Nasal cavity respiratory epithelium epithelial cell of viscerocranial mucosa (primary cell): ENCODE data around the gene OR2M3. TPM values are rescaled to one million over a fixed set of nuclear protein-coding genes. Genes with fewer than 3 reads are reported as not detected.

ENCODE experiments used
- total RNA-seq: library from RNA; depleted of rRNA; stranded (reverse); fragments of >200 nt; gene quantifications from 2 replicates; pipeline ENCODE4 v1.2.3, GENCODE V29; 2014

The OR2M3 gene, protein sequence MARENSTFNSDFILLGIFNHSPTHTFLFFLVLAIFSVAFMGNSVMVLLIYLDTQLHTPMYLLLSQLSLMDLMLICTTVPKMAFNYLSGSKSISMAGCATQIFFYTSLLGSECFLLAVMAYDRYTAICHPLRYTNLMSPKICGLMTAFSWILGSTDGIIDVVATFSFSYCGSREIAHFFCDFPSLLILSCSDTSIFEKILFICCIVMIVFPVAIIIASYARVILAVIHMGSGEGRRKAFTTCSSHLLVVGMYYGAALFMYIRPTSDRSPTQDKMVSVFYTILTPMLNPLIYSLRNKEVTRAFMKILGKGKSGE
- total RNA-seq = not detected in 2 replicates

DNA sequence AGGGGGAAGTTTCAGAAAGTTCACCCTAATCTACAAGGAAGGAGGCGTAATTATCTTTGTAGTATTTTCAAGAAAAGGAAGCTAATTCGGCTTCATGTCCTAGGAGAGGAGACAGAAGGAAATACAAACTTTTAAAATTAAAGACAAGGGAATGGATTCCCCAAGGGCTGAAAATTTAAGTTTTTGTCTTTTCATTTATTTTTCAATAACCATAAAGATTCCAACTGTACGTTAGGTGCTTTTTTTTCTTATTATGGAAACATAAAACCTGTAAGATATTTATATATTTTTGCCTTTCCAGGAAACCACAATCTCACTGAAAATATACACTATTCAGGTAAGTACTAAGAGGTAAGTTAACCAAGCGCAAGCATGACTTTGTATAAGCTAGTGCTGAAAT is at the start of gene OR2M3:
Gene OR2M3 (plus strand): TSS at position 301 of the 400 bp plus-strand sequence. CDS start 5,803 bp downstream, outside the sequence.

GRCh38 chr1:248174521-248174920 is 22.5 kb upstream of the OR2M3 start, which contains the start of gene OR2M2:
OR2M2 (plus strand) TSS chr1:248174821; CDS start chr1:248179986, 5,165 bp downstream.

DNA sequence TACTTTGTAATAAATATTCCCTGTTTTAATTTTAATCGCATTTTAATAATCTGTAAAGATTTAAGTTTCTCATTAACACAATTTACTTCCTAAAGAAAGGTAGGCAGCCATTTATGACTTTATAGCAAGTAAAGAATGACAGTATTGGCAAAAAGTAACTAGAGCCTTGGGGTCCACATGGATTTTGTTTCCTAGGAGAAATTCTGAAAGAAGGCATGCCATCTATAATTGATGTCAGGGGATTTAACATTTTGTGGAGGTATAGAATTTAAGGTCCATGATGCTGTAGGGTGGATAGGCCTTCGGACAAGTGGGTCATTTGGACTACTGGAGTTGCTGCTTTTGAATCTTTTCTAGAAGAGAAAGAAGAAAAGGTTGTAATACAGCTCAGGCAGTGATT is 34.1 kb downstream of the OR2M3 start, which contains the start of gene OR2M4:
Gene OR2M4 (plus strand): TSS at position 301 of the 400 bp plus-strand sequence. CDS start 7,512 bp downstream, outside the sequence.

Other genes starting within 250 kb of the OR2M3 start
- not detected in 2 replicates for gene OR2L8, start 248.4 kb upstream of the OR2M3 start, total RNA-seq
- gene OR2AK2, start 232.0 kb upstream of the OR2M3 start, total RNA-seq = not detected in 2 replicates
- not detected in 2 replicates for gene OR2L5, start 183.6 kb upstream of the OR2M3 start, total RNA-seq
- not detected in 2 replicates for gene OR2L2, start 167.2 kb upstream of the OR2M3 start, total RNA-seq
- not detected in 2 replicates for gene OR2L3, start 150.4 kb upstream of the OR2M3 start, total RNA-seq
- gene OR2L13, start 102.1 kb upstream of the OR2M3 start, total RNA-seq = not detected in 2 replicates
- gene OR2M5, start 52.1 kb upstream of the OR2M3 start, total RNA-seq = not detected in 2 replicates
- gene OR2M2, start 22.4 kb upstream of the OR2M3 start, total RNA-seq = not detected in 2 replicates
- gene OR2M4, start 34.2 kb downstream of the OR2M3 start, total RNA-seq = not detected in 2 replicates
- gene OR2T33, start 80.7 kb downstream of the OR2M3 start, total RNA-seq = not detected in 2 replicates
- not detected in 2 replicates for gene OR2T12, start 106.2 kb downstream of the OR2M3 start, total RNA-seq
- gene OR2M7, start 127.3 kb downstream of the OR2M3 start, total RNA-seq = not detected in 2 replicates
- gene OR14C36, start 151.5 kb downstream of the OR2M3 start, total RNA-seq = not detected in 2 replicates
- gene OR2T4, start 164.4 kb downstream of the OR2M3 start, total RNA-seq = not detected in 2 replicates
- gene OR2T6, start 178.5 kb downstream of the OR2M3 start, total RNA-seq = not detected in 2 replicates
- gene OR2T1, start 205.8 kb downstream of the OR2M3 start, total RNA-seq = not detected in 2 replicates
- gene OR2T2, start 248.4 kb downstream of the OR2M3 start, total RNA-seq = not detected in 2 replicates